Measurements from ENCODE around the gene UBE2D3.

GRCh38 chr4:102868781-102869568, 41.6 kb upstream of the UBE2D3 start, which contains the start of gene CISD2:
- TF ChIP-seq CTCF (IDR thresholded peaks at IDR 0.05) (peak in 1 of 3 donors; percentile 50), POLR2A (IDR thresholded peaks at IDR 0.05) (peak in 1 of 2 donors; percentile 86)
